GM21717 (cell line): ENCODE data around the gene OR4D2.
A peak's percentile ranks its signal among the peaks of the same experiment; 100 is the strongest.

Experiments used
- ATAC-seq: cut with Tn5 transposase; IDR thresholded peaks from one replicate; pipeline ENCODE4 v1.9.1; 2021; ENCODE audit warnings: mild to moderate bottlenecking, moderate library complexity; ENCODE audit not compliant: unreplicated experiment

Gene OR4D2

GRCh38 chr17:58207451-58207850 lies 40.7 kb downstream of the OR4D2 start:
- no peak for ATAC-seq

DNA sequence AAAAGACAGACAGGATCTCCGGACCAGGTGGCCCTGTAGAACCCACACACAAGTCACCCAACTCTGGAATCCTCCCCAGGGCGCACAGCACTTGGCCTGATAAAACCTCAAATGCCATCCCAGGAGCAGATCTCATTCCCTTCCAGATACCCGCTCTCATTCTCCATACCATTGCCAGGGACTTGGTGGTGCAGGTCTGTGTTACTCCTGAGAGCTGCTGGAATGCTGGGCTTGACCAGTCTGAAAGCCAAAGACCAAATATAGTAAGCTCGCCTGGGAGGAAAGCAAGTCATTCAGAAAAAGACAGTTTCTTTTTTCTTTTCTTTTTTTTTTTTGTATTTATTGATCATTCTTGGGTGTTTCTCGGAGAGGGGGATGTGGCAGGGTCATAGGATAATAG lies 41.6 kb downstream of the OR4D2 start:
- ATAC-seq, result no peak

GRCh38 chr17:58210922-58211321 lies 44.1 kb downstream of the OR4D2 start:
- ATAC-seq, result no peak

DNA sequence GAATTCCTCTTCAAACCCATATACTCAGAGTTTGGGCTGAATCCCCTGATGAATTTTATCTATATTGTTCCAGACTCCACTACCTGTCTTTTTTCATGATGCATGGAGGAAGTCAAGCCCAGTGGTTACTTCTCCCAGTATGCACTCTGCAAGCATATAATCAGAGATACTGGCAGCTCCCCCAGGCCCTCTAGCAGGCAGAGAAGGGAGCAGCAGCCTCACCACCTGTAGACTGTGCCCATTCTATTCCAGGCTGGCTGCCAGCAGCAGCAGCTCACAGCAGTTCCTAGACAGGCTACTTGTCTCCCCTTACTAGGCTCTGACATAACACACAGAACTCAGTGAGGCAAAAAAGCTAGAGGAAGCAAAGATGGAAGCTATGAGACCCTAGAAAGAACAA lies 48.9 kb downstream of the OR4D2 start:
- ATAC-seq, result no peak

- no peak for ATAC-seq
Observed at GRCh38 chr17:58217766-58218165, 51.0 kb downstream of the OR4D2 start.

- ATAC-seq, result peak; percentile 91
Observed at GRCh38 chr17:58219007-58219788, 52.4 kb downstream of the OR4D2 start, which contains the start of gene MKS1. Gene MKS1 (minus strand): TSS chr17:58219255. CDS start chr17:58219230, 25 bp downstream.

GRCh38 chr17:58219789-58220183 lies 53.0 kb downstream of the OR4D2 start:
- no peak for ATAC-seq
